ENCODE results near the gene NOTCH1.

Gene NOTCH1

DNA sequence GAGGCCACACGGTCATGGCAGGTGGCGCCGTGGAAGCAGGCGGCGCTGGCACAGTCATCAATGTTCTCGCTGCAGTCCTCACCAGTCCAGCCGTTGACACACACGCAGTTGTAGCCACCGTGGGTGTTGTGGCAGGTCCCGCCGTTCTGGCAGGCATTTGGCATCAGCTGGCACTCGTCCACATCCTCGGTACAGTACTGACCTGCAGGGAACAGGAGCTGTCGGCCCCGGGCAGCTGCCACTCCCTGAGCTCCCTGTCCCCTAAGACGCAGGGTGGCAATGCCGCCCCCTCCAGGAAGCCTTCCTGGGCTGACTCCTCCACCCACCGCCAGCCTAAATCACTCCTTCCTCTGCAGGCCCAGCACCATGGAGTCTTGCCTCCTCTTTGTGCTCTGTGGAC, 27.2 kb downstream of the NOTCH1 start:
- DNase-seq (ENCODE audit: low read depth in 2 of 2, low spot score in 1 of 2), result no peak

GRCh38 chr9:136517950-136518349, 27.9 kb downstream of the NOTCH1 start:
- no peak for DNase-seq (ENCODE audit: low read depth in 2 of 2, low spot score in 1 of 2)

GRCh38 chr9:136517012-136517743, 28.7 kb downstream of the NOTCH1 start:
- DNase-seq (ENCODE audit: low read depth in 2 of 2, low spot score in 1 of 2), result no peak

- DNase-seq (ENCODE audit: low read depth in 2 of 2, low spot score in 1 of 2), result no peak
These were observed 29.6 kb downstream of the NOTCH1 start for GRCh38 chr9:136516191-136516654.

GRCh38 chr9:136515276-136515675, 30.6 kb downstream of the NOTCH1 start:
- DNase-seq (ENCODE audit: low read depth in 2 of 2, low spot score in 1 of 2), result no peak

- DNase-seq (ENCODE audit: low read depth in 2 of 2, low spot score in 1 of 2), result no peak
These were observed 31.7 kb downstream of the NOTCH1 start for GRCh38 chr9:136514022-136514714.

- no peak for DNase-seq (ENCODE audit: low read depth in 2 of 2, low spot score in 1 of 2)
These were observed 32.7 kb downstream of the NOTCH1 start for GRCh38 chr9:136513191-136513590.

GRCh38 chr9:136512651-136513071, 33.2 kb downstream of the NOTCH1 start:
- no peak for DNase-seq (ENCODE audit: low read depth in 2 of 2, low spot score in 1 of 2)

- DNase-seq (ENCODE audit: low read depth in 2 of 2, low spot score in 1 of 2), result no peak
These were observed 33.9 kb downstream of the NOTCH1 start for GRCh38 chr9:136511670-136512592.

- DNase-seq (ENCODE audit: low read depth in 2 of 2, low spot score in 1 of 2), result no peak
These were observed 34.6 kb downstream of the NOTCH1 start for GRCh38 chr9:136511144-136511669.

DNA sequence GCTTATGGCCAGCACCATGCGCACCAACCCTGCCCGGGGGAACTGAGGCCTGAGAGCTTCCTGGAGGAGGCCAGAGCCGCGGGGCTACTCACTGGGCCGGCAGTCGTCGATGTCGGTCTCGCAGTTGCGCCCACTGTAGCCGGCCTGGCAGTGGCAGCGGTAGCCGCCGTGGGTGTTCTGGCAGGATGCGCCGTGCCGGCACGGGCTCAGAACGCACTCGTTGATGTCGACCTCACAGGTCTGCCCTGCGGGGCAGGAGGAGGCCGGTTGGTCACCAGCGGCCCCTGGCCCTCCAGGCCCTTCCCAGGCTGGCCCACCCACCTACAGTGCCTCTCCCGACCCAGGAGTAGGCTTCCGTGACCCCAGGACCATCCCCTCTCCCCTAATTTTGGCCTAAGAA, 35.3 kb downstream of the NOTCH1 start:
- no peak for DNase-seq (ENCODE audit: low read depth in 2 of 2, low spot score in 1 of 2)

- no peak for DNase-seq (ENCODE audit: low read depth in 2 of 2, low spot score in 1 of 2)
These were observed 36.3 kb downstream of the NOTCH1 start for GRCh38 chr9:136509549-136509948.

GRCh38 chr9:136508729-136509500, 36.9 kb downstream of the NOTCH1 start:
- DNase-seq (ENCODE audit: low read depth in 2 of 2, low spot score in 1 of 2), result no peak

- DNase-seq (ENCODE audit: low read depth in 2 of 2, low spot score in 1 of 2), result no peak
These were observed 37.9 kb downstream of the NOTCH1 start for GRCh38 chr9:136507992-136508375.

- DNase-seq (ENCODE audit: low read depth in 2 of 2, low spot score in 1 of 2), result no peak
These were observed 38.4 kb downstream of the NOTCH1 start for GRCh38 chr9:136507221-136507991.

DNA sequence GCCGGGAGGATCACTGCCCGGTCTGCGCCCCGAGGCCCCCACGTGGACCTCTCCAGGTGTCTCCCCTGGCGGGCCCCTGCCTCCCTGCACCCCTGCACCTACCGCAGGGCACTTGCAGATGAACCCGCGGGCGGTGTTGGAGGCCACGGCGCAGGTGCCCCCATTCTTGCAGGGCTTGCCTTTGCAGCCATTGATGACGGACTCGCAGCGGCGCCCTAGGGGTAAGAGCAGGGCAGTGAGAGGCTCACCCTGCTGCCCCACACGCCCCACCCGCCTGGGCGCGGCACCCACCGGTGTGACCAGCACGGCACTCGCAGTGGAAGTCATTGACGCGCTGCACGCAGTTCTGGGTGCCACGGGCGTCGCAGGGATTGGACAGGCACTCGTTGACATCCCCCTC, 39.4 kb downstream of the NOTCH1 start:
- no peak for DNase-seq (ENCODE audit: low read depth in 2 of 2, low spot score in 1 of 2)

GRCh38 chr9:136505406-136506403, 40.1 kb downstream of the NOTCH1 start:
- no peak for DNase-seq (ENCODE audit: low read depth in 2 of 2, low spot score in 1 of 2)

DNA sequence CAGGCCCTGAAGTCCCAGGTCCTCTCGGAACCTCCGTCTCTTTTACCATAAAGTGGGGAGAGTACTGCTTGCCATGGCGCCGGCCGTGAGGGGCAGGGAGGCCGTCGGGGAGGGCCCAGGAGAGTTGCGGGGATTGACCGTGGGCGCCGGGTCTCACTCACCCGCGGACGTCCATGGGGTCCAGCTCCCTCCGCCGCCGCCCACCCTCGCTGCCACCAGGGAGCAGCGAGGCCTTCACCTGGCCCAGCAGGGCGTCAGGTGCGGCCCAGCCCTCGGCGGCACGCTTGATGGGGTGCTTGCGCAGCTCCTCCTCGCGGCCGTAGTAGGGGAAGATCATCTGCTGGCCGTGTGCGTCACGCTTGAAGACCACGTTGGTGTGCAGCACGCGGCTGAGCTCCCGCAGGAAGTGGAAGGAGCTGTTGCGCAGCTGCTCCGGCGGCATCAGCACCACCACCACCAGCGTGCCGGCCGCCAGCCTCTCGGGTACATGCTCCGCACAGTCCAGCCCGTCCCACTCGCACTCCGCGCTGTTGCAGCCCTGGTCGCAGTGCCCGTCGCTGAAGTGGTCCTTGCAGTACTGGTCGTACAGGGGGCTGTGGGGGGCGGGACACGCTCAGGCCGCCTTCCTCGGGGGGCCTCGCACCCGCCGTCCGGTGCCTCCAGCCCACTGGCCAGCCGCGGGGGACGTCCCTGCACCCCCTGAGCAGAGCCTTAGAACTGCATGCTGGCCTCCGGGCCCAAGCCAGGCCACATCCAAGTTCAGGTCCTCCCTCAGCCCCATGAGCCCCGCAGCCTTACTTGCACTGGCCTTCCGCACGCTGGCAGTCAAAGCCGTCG, 41.1 kb downstream of the NOTCH1 start:
- DNase-seq (ENCODE audit: low read depth in 2 of 2, low spot score in 1 of 2), result no peak
